IPS-20b (cell line): ENCODE measurements around the gene CFAP157.

ENCODE experiments used
- H3K27ac ChIP-seq: one replicate; pipeline ENCODE4 v1.5.1; 2013; ENCODE audit warnings: low read length
- H3K27me3 ChIP-seq: 2 replicates; pipeline ENCODE4 v1.6.1; 2013; ENCODE audit warnings: mild to moderate bottlenecking, low read length, inconsistent platforms; ENCODE audit not compliant: insufficient read depth
- H3K36me3 ChIP-seq: 2 replicates; pipeline ENCODE4 v1.6.1; 2013; ENCODE audit warnings: low read depth, mild to moderate bottlenecking, inconsistent platforms, low read length, moderate library complexity; ENCODE audit not compliant: insufficient read depth
- H3K4me1 ChIP-seq: 2 replicates; pipeline ENCODE4 v1.6.1; 2013; ENCODE audit warnings: mild to moderate bottlenecking, control low read depth, inconsistent platforms, low read length, moderate library complexity; ENCODE audit not compliant: insufficient read depth
- H3K4me3 ChIP-seq: 2 replicates; pipeline ENCODE4 v1.5.1; 2013; ENCODE audit warnings: mild to moderate bottlenecking, low read length, inconsistent platforms
- H3K9ac ChIP-seq: 2 replicates; pipeline ENCODE4 v1.6.1; 2013; ENCODE audit warnings: low read depth, mild to moderate bottlenecking, inconsistent platforms, low read length, moderate library complexity
- H3K9me3 ChIP-seq: 2 replicates; pipeline ENCODE4 v1.6.1; 2013; ENCODE audit warnings: mild to moderate bottlenecking, low read depth, low read length, inconsistent platforms; ENCODE audit not compliant: insufficient read depth

The CFAP157 gene

DNA sequence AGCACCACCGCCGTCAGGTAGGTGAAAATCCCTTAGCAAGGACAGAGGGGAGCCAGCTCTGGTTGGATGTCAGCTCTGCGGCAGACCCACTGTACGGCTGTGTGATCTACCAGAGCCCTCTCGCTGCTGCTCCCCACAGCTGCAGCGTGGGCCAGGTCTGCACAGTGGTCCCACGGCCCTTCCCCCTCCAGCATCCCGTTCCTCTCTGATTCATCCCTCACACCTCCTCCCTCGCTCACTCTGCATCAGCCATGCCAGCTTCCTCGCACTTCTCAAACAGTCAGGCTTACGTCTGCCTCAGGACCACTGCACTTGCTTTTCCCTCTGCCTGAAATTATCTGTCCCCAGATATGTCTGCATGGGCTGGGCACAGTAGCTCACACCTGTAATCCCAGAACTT lies 26.6 kb upstream of the CFAP157 start:
- no peaks in the 10 kb centered on the region for H3K27me3 ChIP-seq
- H3K9me3 ChIP-seq, result no peaks in the 10 kb centered on the region
- peaks cover 61% of the 10 kb centered on the region for H3K36me3 ChIP-seq
- no peak overlapping the region for H3K9ac ChIP-seq
- H3K4me1 ChIP-seq, result no peaks in the 10 kb centered on the region
- H3K27ac ChIP-seq, result no peak overlapping the region
- no peak overlapping the region for H3K4me3 ChIP-seq

DNA sequence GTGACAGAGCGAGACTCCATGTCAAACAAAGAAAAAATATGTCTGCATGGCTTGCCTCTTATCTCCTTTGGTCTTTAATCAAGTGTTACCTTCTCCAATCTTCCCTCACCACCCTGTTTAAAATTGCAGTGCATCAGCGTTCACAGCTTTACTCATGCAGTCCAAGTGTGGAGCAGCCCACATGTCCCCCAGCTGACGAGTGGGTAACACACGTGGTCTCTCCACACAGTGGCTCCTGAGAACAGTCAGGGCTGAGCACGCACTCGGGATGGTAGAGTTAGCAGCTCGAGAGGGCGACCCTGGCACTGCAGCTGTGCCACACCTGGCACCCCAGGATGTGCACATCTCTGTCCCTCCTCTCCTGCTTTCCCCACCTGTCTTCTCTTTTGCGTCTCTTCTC lies 25.9 kb upstream of the CFAP157 start:
- Histone ChIP-seq H3K4me1 (no peaks in the 10 kb centered on the region), H3K4me3 (no peak overlapping the region), H3K27ac (no peak overlapping the region), H3K36me3 (peaks cover 55% of the 10 kb centered on the region), H3K27me3 (no peaks in the 10 kb centered on the region), H3K9me3 (no peaks in the 10 kb centered on the region), H3K9ac (no peak overlapping the region)

DNA sequence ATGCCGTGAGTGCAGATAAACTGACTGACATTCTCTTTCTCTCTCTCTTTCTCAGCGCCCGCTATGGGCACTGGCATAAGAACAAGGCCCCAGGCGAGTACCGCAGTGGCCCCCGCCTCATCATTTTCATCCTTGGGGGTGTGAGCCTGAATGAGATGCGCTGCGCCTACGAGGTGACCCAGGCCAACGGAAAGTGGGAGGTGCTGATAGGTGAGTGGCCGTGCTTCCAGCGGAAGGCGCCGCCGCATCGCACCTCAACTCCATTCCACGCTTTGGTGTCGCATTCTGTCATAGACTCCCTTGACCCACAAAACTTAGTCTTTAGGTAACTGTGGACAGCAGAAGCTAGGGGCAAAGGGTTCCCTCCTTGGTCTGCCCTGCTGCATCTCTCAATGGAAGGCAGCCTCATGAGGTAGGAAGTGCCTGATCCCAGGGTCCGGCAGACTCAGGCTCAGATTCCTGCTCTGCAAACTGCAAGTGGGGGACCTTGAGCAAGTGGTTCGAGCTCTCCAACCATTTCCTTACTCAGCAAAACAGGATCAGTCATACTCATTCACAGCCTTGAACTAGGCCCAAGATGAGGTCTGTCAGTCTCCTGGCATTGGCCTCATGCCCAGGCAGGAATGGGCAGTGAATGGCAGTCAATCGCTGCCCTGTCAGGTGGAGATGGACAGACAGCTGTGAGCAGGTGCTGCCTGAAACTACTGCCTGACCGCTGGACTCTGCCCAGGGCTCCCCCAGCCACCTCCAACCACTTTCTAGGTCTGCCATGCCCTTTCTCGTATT lies 24.2 kb upstream of the CFAP157 start:
- H3K9ac ChIP-seq, result no peak overlapping the region
- H3K27ac ChIP-seq, result no peak overlapping the region

DNA sequence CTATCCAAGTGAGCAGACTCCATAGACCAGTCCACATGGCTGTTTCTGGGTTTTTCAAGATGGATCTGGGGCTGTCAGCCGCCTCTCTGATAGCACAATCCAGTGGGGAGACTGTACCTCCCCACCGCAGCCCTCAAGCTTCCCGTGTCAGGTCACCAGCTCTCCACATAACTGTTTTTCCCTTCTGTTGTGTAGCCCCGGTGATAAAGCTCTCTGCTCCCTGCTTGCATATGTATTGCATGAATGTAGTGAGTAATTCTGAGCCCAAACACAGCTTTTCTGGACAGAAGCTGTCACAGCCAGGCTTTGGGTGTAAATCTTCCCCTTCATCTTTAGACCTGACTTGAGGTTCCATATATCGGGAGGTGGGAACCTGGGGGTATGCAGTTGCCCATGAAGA lies 23.1 kb upstream of the CFAP157 start:
- Histone ChIP-seq H3K27me3 (no peaks in the 10 kb centered on the region), H3K9me3 (no peaks in the 10 kb centered on the region), H3K4me1 (no peaks in the 10 kb centered on the region), H3K36me3 (peaks cover 58% of the 10 kb centered on the region), H3K4me3 (no peak overlapping the region), H3K27ac (no peak overlapping the region), H3K9ac (no peak overlapping the region)

More for the DNA sequence above, 24.2 kb upstream of the CFAP157 start:
- no peak overlapping the region for H3K4me3 ChIP-seq
- H3K4me1 ChIP-seq, result no peaks in the 10 kb centered on the region
- no peaks in the 10 kb centered on the region for H3K9me3 ChIP-seq
- H3K36me3 ChIP-seq, result peaks cover 58% of the 10 kb centered on the region
- no peaks in the 10 kb centered on the region for H3K27me3 ChIP-seq

DNA sequence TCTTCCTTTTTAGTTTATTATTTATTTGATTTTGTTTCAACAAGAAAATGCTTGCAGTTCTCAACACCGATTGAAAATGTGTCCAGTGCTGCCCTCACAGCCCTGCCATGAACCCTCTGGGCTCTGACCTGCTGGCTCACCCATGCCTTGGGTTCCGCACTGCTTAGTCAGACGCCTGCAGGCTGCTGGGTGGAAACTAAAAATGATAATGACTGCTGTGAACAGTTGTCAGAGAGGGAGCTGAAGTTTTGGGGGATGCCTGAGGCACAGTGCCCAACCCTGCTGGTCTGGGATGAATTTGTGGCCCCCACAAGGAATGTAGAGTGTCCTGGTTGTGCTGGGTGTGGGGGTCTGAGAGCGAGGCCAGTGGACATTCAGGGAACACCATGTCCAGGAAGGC lies 22.2 kb upstream of the CFAP157 start:
- Histone ChIP-seq H3K9ac (no peak overlapping the region), H3K4me1 (no peaks in the 10 kb centered on the region), H3K9me3 (no peaks in the 10 kb centered on the region), H3K4me3 (no peak overlapping the region), H3K27me3 (no peaks in the 10 kb centered on the region), H3K36me3 (peaks cover 65% of the 10 kb centered on the region), H3K27ac (no peak overlapping the region)

DNA sequence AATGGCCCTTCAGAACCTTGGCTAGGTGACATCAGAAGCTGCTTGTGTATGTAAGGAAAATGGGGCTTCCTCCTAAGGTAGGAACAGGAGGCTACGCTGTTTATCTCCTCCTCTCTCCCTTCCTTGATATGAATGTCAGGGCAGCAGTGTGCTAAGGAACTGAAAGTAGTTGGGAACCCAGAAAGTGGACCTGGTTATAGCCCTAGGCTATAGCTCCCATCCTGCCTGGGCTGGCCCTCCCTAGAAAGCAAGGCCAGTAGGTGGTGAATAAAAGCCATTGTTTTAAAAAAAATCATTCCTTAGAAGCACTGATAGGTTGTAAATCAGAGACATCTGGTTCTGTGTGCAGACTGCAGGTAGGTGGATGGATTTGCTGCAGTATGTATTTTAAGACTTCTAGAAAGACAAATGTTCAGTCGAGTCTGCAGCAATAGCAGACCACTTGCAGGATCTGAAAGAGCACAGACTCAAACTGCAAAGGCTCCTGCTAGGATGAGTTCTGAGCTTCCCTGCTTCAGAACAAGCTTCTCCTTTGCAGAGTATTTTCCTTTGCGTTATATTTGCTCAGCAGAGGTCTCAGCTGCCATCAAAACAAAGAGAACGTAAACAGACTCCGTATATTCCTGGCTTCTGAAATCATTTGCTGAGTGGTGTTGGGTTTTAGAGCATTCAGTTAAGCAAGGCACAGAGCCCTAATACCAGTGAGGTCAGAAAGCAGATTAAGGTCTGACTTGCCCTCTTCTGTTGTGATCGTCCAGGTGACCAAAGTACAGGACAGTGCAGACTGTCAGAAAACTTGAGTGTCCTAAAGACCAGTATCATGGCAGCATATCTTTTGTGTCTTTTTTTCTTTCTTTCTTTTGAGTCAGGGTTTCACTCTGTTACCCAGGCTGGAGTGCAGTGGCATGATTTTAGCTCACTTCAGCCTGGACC lies 20.1 kb upstream of the CFAP157 start:
- Histone ChIP-seq H3K9ac (no peak overlapping the region), H3K4me3 (no peak overlapping the region), H3K4me1 (no peaks in the 10 kb centered on the region), H3K27me3 (no peaks in the 10 kb centered on the region), H3K27ac (no peak overlapping the region), H3K9me3 (no peaks in the 10 kb centered on the region), H3K36me3 (peaks cover 65% of the 10 kb centered on the region)

DNA sequence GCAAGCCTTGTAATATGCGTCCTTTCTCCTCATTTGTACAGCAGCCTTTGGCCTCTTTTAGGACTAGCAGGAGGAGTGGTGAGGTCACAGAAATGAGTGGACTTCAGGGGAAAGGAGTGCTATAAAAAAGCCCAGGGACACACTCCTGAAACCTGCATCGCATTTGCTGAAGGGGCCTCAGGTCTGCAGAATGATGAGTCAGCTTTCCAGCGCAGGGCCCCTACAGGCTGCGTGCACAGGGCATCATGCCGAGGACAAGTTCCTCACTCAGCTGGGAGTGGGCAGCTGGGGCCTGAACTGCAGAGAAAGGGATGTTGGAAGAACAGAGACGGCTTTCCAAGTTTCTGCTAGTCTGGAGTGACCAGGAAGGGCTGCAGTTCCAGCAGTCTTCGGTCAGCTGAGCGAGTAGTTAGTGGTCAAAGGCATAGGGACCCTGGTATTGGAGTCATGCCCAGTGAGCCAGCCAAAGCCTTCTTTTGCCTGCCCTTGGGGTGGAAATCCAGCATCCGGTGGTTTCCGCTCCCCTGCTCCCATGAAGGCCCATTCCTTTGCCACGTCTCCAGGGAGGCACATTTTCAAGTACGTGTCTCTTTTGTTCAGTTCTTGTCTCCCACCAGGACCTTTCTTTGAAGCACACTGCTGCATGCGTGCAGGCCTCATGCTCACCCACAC lies 17.3 kb upstream of the CFAP157 start:
- no peak overlapping the region for H3K9ac ChIP-seq
- no peak overlapping the region for H3K4me3 ChIP-seq
- no peaks in the 10 kb centered on the region for H3K4me1 ChIP-seq
- H3K36me3 ChIP-seq, result peaks cover 39% of the 10 kb centered on the region
- H3K9me3 ChIP-seq, result no peaks in the 10 kb centered on the region
- H3K27ac ChIP-seq, result no peak overlapping the region
- no peaks in the 10 kb centered on the region for H3K27me3 ChIP-seq

DNA sequence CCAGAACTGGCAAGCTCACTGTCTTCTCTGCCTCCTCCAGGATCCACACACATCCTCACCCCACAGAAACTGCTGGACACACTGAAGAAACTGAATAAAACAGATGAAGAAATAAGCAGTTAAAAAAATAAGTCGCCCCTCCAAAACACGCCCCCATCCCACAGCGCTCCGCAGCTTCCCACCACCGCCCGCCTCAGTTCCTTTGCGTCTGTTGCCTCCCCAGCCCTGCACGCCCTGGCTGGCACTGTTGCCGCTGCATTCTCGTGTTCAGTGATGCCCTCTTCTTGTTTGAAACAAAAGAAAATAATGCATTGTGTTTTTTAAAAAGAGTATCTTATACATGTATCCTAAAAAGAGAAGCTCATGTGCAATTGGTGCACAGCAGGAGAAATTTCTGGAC lies 16.1 kb upstream of the CFAP157 start:
- Histone ChIP-seq H3K27ac (no peak overlapping the region), H3K9ac (no peak overlapping the region), H3K36me3 (peaks cover 39% of the 10 kb centered on the region), H3K9me3 (no peaks in the 10 kb centered on the region), H3K27me3 (no peaks in the 10 kb centered on the region), H3K4me3 (no peak overlapping the region), H3K4me1 (no peaks in the 10 kb centered on the region)

DNA sequence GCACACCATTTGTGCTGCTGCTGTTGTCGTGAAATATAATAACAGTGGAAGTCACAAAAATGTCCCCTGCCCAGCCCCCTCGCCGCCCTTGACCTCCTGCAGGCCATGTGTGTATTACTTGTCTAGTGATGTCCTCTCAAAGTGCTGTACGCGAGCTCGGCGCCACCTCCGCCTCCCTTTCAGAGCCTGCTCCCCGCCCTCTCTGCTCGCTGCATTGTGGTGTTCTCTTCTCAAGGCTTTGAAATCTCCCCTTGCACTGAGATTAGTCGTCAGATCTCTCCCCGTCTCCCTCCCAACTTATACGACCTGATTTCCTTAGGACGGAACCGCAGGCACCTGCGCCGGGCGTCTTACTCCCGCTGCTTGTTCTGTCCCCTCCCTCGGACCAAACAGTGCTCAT lies 14.7 kb upstream of the CFAP157 start:
- Histone ChIP-seq H3K27me3 (no peaks in the 10 kb centered on the region), H3K4me1 (no peaks in the 10 kb centered on the region), H3K9me3 (no peaks in the 10 kb centered on the region), H3K9ac (no peak overlapping the region), H3K4me3 (no peak overlapping the region), H3K27ac (no peak overlapping the region), H3K36me3 (peaks cover 29% of the 10 kb centered on the region)

DNA sequence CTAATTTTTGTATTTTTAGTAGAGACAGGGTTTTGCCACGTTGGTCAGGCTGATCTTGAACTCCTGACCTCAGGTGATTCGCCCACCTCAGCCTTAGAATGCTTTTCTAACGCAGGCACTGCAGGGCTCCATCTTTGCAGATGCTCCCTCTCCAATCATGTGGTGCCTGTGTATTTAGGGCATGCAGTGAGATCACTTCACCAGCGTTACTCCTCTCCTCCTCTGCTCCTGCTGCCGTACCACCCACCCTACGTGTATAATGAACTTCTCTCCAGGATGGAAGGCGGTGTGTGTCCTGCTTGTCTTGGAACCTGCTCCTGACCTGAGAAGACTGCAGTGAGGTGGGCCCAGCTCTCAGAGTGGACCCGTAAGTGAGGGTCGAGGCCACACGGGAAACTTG lies 13.6 kb upstream of the CFAP157 start:
- Histone ChIP-seq H3K4me3 (no peak overlapping the region), H3K9ac (no peak overlapping the region), H3K27me3 (no peaks in the 10 kb centered on the region), H3K36me3 (peaks cover 25% of the 10 kb centered on the region), H3K9me3 (no peaks in the 10 kb centered on the region), H3K4me1 (no peaks in the 10 kb centered on the region), H3K27ac (no peak overlapping the region)

DNA sequence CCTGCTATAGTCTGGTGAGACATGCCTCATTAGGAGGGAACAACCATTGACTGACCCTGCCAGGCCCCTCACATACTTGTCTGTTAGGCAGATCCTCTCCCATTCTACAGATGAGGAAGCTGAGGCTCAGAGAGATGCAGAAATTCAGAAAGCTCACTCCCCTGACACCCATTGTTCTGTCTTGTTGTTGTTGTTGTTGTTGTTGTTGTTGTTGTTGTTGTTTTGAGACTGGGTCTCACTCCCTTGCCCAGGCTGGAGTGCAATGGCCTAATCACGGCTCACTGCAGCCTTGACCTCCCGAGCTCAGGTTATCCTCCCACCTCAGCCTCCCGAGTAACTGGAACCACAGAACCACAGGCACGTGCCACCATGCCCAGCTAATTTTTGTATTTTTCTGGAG lies 13.1 kb upstream of the CFAP157 start:
- Histone ChIP-seq H3K4me1 (no peaks in the 10 kb centered on the region), H3K27ac (no peak overlapping the region), H3K9me3 (no peaks in the 10 kb centered on the region), H3K36me3 (peaks cover 20% of the 10 kb centered on the region; the same call in 1 of the 2 replicates), H3K27me3 (no peaks in the 10 kb centered on the region), H3K4me3 (no peak overlapping the region), H3K9ac (no peak overlapping the region)
